ENCODE results near the gene TNRC18. TPM values are rescaled to one million over a fixed set of nuclear protein-coding genes. Genes with fewer than 3 reads are reported as not detected.

Gene TNRC18
- polyA plus RNA-seq, 1 donor from 2014 or later = 23.6 TPM

DNA sequence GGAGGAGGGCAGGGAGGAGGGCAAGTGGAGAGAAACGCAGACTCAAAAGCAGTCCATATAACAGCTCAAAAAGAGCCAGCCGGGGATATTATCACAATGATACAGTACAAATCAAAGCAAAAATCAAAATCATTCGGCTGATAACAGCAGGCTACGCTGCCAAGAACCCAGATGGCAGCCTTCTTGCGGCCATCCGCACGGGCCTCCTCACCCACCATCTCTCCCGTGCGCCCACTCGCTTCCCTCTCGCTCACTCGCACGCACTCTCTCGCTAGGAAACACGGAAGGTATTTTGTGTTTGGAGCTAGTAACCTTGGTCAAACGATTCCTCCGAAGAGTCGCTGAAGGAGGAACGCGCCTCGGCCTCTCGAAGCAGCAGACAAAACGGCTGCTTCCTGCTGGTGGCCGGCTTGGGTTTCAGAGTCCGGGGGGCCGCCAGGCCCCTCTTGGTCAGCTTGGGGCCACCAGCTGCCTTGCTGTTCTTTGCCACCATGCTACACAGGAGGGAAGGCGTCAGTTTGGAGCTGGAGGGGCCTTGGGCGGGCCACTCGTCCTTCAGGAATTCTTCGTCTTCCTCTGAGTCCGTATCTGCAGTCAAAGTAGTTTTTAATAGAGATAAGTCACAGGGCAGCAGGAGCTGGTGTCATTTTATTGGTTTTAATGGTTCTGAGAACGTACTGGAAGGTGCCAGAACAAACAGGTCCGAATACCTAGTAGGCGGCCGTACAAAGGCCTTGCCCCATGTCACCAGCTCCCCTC lies 71.9 kb downstream of the TNRC18 start:
- H3K4me2 ChIP-seq (ENCODE audit: low read length) = no peak overlapping the region
- H3F3A ChIP-seq (ENCODE audit: insufficient read depth, low read length, poor library complexity, severe bottlenecking) = no peaks in the 10 kb centered on the region
- H3K4me3 ChIP-seq (ENCODE audit: low read length) = no peak overlapping the region
- H3K27me3 ChIP-seq (ENCODE audit: insufficient read depth, low read depth, low read length) = no peaks in the 10 kb centered on the region
- no peak overlapping the region for H2AFZ ChIP-seq (ENCODE audit: low read depth, low read length)
- no peaks in the 10 kb centered on the region for H3K9me2 ChIP-seq (ENCODE audit: insufficient read depth, low read length)
- H3K9me3 ChIP-seq (ENCODE audit: low read length) = no peaks in the 10 kb centered on the region
- no peak overlapping the region for H3K9ac ChIP-seq (ENCODE audit: low read length)
- H4K20me1 ChIP-seq (ENCODE audit: insufficient read depth) = peaks cover 19% of the 10 kb centered on the region
- no peak for TF ChIP-seq RAD21 (conservative IDR thresholded peaks at IDR 0.05)
- TF ChIP-seq, protein P1, sequence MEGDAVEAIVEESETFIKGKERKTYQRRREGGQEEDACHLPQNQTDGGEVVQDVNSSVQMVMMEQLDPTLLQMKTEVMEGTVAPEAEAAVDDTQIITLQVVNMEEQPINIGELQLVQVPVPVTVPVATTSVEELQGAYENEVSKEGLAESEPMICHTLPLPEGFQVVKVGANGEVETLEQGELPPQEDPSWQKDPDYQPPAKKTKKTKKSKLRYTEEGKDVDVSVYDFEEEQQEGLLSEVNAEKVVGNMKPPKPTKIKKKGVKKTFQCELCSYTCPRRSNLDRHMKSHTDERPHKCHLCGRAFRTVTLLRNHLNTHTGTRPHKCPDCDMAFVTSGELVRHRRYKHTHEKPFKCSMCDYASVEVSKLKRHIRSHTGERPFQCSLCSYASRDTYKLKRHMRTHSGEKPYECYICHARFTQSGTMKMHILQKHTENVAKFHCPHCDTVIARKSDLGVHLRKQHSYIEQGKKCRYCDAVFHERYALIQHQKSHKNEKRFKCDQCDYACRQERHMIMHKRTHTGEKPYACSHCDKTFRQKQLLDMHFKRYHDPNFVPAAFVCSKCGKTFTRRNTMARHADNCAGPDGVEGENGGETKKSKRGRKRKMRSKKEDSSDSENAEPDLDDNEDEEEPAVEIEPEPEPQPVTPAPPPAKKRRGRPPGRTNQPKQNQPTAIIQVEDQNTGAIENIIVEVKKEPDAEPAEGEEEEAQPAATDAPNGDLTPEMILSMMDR (IDR thresholded peaks at IDR 0.05; ENCODE audit: poor library complexity, severe bottlenecking) = no peak
- H3K36me3 ChIP-seq (ENCODE audit: insufficient read depth, low read length) = peaks cover 4% of the 10 kb centered on the region
- H3K79me2 ChIP-seq (replicated peaks; ENCODE audit: insufficient read depth, low read length) = peaks cover 73% of the 10 kb centered on the region
- no peak overlapping the region for H3K27ac ChIP-seq (ENCODE audit: low read length)

DNA sequence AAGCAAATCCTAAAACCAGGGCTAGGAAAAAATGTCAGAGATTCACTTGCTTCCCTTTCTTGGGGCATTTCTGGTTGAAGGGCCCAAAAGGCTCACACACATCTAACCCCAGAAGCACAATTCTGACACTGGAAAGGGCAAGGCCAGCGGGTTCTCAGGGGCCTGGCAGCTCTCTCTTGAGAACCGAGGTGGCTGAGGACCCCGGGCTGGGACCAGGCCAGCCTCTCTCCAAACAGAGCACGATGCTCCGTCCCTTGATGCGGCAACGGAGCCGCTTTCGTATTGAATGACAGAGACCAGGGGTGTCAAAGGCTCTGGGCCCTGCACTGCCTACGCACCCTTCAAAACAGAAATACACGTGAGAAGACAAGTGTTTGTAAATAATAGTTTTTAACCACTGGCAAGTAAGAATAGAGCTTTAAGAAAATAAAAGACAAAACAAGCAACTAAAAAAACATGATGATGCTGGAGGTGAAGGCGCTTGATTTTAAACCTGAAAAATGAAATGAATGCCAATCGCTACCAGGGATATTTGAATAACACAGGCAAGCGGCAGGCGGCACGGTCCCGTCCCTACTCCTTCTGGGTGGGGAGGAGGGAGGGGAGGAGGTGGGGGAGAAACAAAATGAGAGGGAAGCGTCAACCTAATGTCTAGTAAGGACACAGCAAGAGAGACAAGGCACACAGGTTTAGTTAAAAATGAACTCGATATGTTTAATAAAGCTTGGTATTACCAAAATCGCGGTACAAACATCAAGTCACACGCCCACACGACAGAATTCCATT lies 72.8 kb downstream of the TNRC18 start:
- H3K9me2 ChIP-seq (ENCODE audit: insufficient read depth, low read length) = no peaks in the 10 kb centered on the region
- no peak for TF ChIP-seq EP300 (conservative IDR thresholded peaks at IDR 0.05; ENCODE audit: poor library complexity, severe bottlenecking)
- TF ChIP-seq POLR2AphosphoS5 (IDR thresholded peaks at IDR 0.05) = no peak
- TF ChIP-seq, protein P2, sequence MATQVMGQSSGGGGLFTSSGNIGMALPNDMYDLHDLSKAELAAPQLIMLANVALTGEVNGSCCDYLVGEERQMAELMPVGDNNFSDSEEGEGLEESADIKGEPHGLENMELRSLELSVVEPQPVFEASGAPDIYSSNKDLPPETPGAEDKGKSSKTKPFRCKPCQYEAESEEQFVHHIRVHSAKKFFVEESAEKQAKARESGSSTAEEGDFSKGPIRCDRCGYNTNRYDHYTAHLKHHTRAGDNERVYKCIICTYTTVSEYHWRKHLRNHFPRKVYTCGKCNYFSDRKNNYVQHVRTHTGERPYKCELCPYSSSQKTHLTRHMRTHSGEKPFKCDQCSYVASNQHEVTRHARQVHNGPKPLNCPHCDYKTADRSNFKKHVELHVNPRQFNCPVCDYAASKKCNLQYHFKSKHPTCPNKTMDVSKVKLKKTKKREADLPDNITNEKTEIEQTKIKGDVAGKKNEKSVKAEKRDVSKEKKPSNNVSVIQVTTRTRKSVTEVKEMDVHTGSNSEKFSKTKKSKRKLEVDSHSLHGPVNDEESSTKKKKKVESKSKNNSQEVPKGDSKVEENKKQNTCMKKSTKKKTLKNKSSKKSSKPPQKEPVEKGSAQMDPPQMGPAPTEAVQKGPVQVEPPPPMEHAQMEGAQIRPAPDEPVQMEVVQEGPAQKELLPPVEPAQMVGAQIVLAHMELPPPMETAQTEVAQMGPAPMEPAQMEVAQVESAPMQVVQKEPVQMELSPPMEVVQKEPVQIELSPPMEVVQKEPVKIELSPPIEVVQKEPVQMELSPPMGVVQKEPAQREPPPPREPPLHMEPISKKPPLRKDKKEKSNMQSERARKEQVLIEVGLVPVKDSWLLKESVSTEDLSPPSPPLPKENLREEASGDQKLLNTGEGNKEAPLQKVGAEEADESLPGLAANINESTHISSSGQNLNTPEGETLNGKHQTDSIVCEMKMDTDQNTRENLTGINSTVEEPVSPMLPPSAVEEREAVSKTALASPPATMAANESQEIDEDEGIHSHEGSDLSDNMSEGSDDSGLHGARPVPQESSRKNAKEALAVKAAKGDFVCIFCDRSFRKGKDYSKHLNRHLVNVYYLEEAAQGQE (IDR thresholded peaks at IDR 0.05; ENCODE audit: borderline replicate concordance) = no peak
- TF ChIP-seq, protein P1 (IDR thresholded peaks at IDR 0.05; ENCODE audit: poor library complexity, severe bottlenecking) = no peak
- TF ChIP-seq SMC3 (conservative IDR thresholded peaks at IDR 0.05; ENCODE audit: poor library complexity) = no peak
- no peak for TF ChIP-seq RAD21 (conservative IDR thresholded peaks at IDR 0.05)
- no peak for TF ChIP-seq MXI1 (conservative IDR thresholded peaks at IDR 0.05; ENCODE audit: poor library complexity, severe bottlenecking)
- TF ChIP-seq EZH2 (IDR thresholded peaks at IDR 0.05; ENCODE audit: borderline replicate concordance, insufficient read depth, low read length, poor library complexity, severe bottlenecking) = no peak
- no peak for TF ChIP-seq TAF1 (IDR thresholded peaks at IDR 0.05; ENCODE audit: low read depth)
- H3K9me3 ChIP-seq (ENCODE audit: low read length) = no peaks in the 10 kb centered on the region
- no peak overlapping the region for H3K27ac ChIP-seq (ENCODE audit: low read length)
- H3K27me3 ChIP-seq (ENCODE audit: insufficient read depth, low read depth, low read length) = no peaks in the 10 kb centered on the region
- no peak overlapping the region for H2AFZ ChIP-seq (ENCODE audit: low read depth, low read length)
- H3K9ac ChIP-seq (ENCODE audit: low read length) = no peak overlapping the region
- H3K4me3 ChIP-seq (ENCODE audit: low read length) = no peak overlapping the region
- peaks cover 4% of the 10 kb centered on the region for H3K36me3 ChIP-seq (ENCODE audit: insufficient read depth, low read length)
- H3F3A ChIP-seq (ENCODE audit: insufficient read depth, low read length, poor library complexity, severe bottlenecking) = no peaks in the 10 kb centered on the region
- peaks cover 19% of the 10 kb centered on the region for H4K20me1 ChIP-seq (ENCODE audit: insufficient read depth)
- H3K4me2 ChIP-seq (ENCODE audit: low read length) = no peak overlapping the region
- peaks cover 65% of the 10 kb centered on the region for H3K79me2 ChIP-seq (replicated peaks; ENCODE audit: insufficient read depth, low read length)
